Ascending aorta (tissue), 2 donors: ENCODE results near the gene ZNF764. TPM values are rescaled to one million over a fixed set of nuclear protein-coding genes. Genes with fewer than 3 reads are reported as not detected.

ENCODE experiments used
- DNase-seq, 2 donors: peaks; one replicate each; pipeline ENCODE4 v3.0.0-alpha.2; 2019; ENCODE audit warnings: low spot score in 2 of 2
- H3K27ac ChIP-seq, 2 donors: fragments of 200-600 bp; sonication (generic); one replicate each; pipeline ENCODE4 v1.5.1; 2016 to 2017; ENCODE audit warnings: mild to moderate bottlenecking in 1 of 2
- H3K27me3 ChIP-seq: fragments of 200-600 bp; sonication (generic); one replicate; pipeline ENCODE4 v1.5.1; 2017
- H3K36me3 ChIP-seq, 2 donors: fragments of 200-600 bp; sonication (generic); one replicate each; pipeline ENCODE4 v1.5.1; 2016
- H3K4me1 ChIP-seq, 2 donors: fragments of 200-600 bp; sonication (generic); one replicate each; pipeline ENCODE4 v1.5.1; 2016 to 2017; ENCODE audit warnings: mild to moderate bottlenecking in 1 of 2
- H3K4me3 ChIP-seq, 2 donors: fragments of 200-600 bp; sonication (generic); one replicate each; pipeline ENCODE4 v1.5.1; 2016 to 2017; ENCODE audit warnings: mild to moderate bottlenecking in 1 of 2
- H3K9me3 ChIP-seq, 2 donors: fragments of 200-600 bp; sonication (generic); one replicate each; pipeline ENCODE4 v1.5.1; 2016
- intact Hi-C: fragments of 100-400 bp; cut with DNase I; formaldehyde crosslinking; loops from one replicate; pipeline ENCODE4 v1.15.1; 2023
- total RNA-seq: library from RNA; depleted of rRNA; stranded (reverse); fragments of >200 nt; gene quantifications from one replicate; pipeline ENCODE4 v1.1.0, GENCODE V29; 2016
- TF ChIP-seq, protein P1 (sequence below), 3 experiments: fragments of 200-600 bp in 2 of 3; fragments of 450-650 bp in 1 of 3; sonication (generic) in 2 of 3; IDR thresholded peaks; one replicate each; pipeline ENCODE4 v1.5.1; 2016 to 2019; ENCODE audit warnings: antibody characterized with exemption in 3 of 3, mild to moderate bottlenecking in 1 of 3, moderate library complexity in 1 of 3

ZNF764 gene
- total RNA-seq, 1 donor from 2014 or later: 10.9 TPM

DNA sequence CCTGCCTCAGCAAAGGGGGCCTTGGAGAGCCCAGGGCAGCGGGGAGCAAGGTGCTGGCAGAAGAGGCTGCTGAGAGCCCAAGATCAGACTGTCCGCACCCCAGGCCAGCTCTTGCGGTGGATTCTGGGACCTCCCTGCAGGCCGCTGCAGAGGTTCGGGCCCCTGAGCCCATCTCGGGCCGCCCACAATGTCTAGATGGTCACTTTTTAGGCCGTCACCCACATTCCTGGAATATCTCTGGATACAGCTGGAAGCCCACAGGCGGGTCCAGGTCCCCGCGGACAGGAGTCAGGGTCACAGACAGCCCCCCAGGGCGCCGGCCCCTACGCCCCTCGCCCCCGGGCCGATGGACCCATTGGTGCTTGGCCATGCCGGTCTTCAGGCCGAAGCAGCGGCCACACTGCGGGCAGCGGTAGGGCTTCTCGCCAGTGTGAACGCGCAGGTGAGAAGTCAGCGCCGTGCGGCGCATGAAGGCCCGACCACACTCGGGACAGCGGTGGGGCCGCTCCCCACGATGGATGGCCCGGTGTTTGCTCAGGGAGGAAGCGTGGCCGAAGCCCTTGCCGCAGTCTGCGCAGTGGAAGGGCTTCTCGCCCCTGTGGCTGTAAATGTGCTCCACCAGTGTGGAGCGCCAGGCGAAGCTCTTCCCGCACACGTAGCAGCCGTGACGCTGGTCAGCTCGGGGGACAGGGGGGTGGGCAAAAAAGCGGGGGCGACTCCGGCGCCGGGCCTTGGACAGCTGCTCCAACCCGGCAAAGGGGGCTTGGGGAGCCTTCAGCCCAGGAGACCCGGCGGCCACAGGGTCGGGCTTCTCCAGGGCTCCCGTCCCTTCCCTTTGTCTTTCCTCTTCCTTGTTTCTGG is 25.7 kb downstream of the ZNF764 start:
- intact Hi-C loops: loop anchor here (5.0 kb wide), 1 partner anchor 100 kb away; no protein-coding TSS in a partner anchor
- TF ChIP-seq, protein P1, sequence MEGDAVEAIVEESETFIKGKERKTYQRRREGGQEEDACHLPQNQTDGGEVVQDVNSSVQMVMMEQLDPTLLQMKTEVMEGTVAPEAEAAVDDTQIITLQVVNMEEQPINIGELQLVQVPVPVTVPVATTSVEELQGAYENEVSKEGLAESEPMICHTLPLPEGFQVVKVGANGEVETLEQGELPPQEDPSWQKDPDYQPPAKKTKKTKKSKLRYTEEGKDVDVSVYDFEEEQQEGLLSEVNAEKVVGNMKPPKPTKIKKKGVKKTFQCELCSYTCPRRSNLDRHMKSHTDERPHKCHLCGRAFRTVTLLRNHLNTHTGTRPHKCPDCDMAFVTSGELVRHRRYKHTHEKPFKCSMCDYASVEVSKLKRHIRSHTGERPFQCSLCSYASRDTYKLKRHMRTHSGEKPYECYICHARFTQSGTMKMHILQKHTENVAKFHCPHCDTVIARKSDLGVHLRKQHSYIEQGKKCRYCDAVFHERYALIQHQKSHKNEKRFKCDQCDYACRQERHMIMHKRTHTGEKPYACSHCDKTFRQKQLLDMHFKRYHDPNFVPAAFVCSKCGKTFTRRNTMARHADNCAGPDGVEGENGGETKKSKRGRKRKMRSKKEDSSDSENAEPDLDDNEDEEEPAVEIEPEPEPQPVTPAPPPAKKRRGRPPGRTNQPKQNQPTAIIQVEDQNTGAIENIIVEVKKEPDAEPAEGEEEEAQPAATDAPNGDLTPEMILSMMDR (IDR thresholded peaks at IDR 0.05): no peak
- Histone ChIP-seq H3K4me3 (no peak overlapping the region), H3K27me3 (no peaks in the 10 kb centered on the region), H3K36me3 (peaks cover 18 to 19% of the 10 kb centered on the region in 2 donors), H3K9me3 (no peaks in the 10 kb centered on the region), H3K27ac (no peak overlapping the region), H3K4me1 (peaks cover 11 to 17% of the 10 kb centered on the region in 2 donors)
- no peak for DNase-seq

DNA sequence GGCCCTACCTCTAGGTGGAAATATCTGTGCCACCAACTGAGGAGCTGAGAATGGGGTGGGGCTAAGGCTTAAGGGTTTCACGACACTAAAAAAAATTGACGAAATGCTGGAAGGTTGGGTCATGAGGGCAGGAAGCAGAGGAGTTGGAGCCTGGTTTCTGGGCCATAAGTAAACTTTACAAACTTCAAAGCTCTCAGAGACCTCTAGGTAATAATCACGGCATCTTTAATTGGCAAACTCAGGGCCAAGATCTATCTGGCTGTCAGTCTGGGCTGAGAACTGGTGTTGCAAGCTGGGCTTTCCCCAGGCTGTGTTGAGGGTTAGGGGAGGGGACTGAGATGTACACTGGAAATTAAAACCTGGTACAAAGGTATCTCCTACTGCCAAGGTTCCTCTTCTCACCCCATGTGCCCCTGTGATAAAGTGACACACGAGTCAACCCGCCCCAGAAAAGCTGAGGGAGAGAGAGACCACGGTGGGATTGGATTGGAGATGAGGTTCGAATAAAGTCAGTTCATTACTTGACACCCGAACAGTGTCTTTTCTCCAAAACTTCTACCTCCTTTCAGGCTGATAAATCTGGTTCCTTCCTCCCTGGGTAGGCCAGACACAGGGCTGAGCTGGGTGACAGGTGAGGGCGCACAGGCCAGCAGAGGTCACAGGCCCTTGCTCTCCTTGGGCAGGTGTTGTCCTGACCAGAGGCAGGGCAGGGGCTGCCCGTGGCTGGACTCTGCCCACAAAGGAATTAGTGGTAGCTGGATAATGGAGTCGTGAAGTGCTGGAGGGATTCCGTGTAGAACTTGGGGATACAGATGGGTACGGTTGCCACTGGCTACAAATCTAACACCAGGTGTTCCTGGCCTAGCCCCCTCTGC is 27.8 kb downstream of the ZNF764 start:
- DNase-seq: no peak
- peaks cover 11 to 12% of the 10 kb centered on the region in 2 donors for H3K4me1 ChIP-seq
- TF ChIP-seq, protein P1 (IDR thresholded peaks at IDR 0.05): no peak
- no peak overlapping the region for H3K4me3 ChIP-seq
- intact Hi-C loops: loop anchor here (5.0 kb wide), 1 partner anchor 102 kb away; no protein-coding TSS in a partner anchor
- H3K36me3 ChIP-seq: peaks cover 18 to 19% of the 10 kb centered on the region in 2 donors
- H3K9me3 ChIP-seq: no peaks in the 10 kb centered on the region
- H3K27ac ChIP-seq: no peak overlapping the region
- no peaks in the 10 kb centered on the region for H3K27me3 ChIP-seq

DNA sequence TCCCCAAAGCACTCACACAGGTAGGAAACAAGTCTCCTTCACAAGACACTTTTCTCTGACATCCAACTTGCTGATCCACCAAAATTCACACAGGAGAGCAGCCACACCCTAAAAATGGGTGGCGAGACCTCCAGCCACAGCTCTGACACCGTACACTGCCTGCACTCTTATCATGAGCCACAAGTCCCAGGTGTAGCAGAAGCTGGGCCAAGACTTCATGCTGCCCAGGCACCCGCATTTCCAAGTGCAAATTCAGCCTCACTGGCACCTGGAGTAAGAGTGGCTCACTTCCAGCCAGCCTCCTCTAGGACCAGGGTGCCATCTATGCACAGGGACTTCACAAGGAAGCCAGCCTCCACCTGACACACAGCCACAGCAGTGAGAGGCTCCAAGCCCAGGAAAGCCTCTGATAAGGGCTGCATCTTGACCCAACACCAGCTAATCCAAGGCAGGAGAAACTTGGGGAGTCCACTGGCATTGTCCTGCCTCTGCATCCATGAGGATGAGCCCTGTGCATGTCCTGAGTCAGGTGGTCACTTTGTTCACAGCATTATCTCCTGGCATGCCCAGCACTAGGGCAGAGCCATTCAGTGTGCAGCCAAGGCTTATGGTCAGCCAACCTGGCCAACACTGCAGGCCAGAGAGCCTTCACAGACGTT is 29.2 kb downstream of the ZNF764 start:
- no peak overlapping the region for H3K27ac ChIP-seq
- H3K27me3 ChIP-seq: no peaks in the 10 kb centered on the region
- DNase-seq: no peak
- H3K36me3 ChIP-seq: peaks cover 26 to 28% of the 10 kb centered on the region in 2 donors
- no peak overlapping the region for H3K4me3 ChIP-seq
- TF ChIP-seq, protein P1 (IDR thresholded peaks at IDR 0.05): no peak
- no peaks in the 10 kb centered on the region for H3K9me3 ChIP-seq
- intact Hi-C loops: loop anchor here (5.0 kb wide), 1 partner anchor 172 kb away; the partner anchor contains the start of gene CD2BP2
- peaks cover 6 to 12% of the 10 kb centered on the region in 2 donors for H3K4me1 ChIP-seq

DNA sequence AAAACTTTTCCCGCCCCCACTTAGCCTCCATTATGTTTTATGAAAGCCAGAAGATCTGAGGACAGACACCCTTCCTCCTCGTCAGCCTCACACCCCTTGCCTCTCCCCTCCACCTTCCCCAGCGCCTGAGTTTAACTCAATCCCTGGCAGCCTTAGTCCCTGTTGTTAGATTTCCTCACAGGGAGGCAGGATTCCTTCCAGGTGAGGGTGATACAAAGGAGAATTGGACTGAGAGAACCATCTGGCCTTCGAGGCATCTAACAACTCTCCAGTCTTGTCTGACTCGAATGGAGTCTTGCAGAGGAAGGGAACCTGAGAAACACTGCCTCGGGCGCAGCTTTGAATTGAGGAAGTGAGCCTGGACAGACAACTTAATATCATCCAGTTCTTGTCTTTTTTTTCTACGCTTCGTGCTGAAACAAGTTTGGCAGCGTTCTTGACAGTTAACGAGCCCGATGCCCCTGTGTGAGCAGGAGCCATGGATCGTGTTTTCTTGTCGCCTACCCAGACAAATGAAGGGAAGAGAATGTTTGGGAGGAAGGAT is 30.5 kb downstream of the ZNF764 start:
- TF ChIP-seq, protein P1 (IDR thresholded peaks at IDR 0.05): no peak
- Histone ChIP-seq H3K4me3 (peak overlapping the region; percentile 14 to 86), H3K27me3 (no peaks in the 10 kb centered on the region), H3K36me3 (peaks cover 24% of the 10 kb centered on the region in 2 donors), H3K27ac (peak overlapping the region; percentile 93 to 96), H3K9me3 (no peaks in the 10 kb centered on the region), H3K4me1 (peaks cover 0 to 6% of the 10 kb centered on the region in 2 donors)
- intact Hi-C loops: loop anchor here (1.0 to 5.0 kb wide), 9 partner anchors 31 to 171 kb away; partner anchors contain the start of genes CD2BP2, FBRS, SEPHS2 and SRCAP
- no peak for DNase-seq
